Esophagus mucosa (tissue), 1 donor: ENCODE data around the gene HIGD1C. TPM values are rescaled to one million over a fixed set of nuclear protein-coding genes. Genes with fewer than 3 reads are reported as not detected.
"Not testable (repeated sequence)": the region's sequence is repeated elsewhere in the genome, so short reads cannot be mapped to it uniquely, and the experiment has no call there.

Source experiments
- ATAC-seq: fragments of 200-7000 bp; cut with Tn5 transposase; one replicate; pipeline ENCODE4 v1.9.1; 2020
- total RNA-seq: library from RNA; stranded (reverse); gene quantifications from one replicate; pipeline ENCODE4 v1.2.4, GENCODE V29; 2023
- donor health status: DM: yes; HTN: yes; CAD: no.

Gene HIGD1C
- total RNA-seq, 1 donor from 2014 or later, result not detected

DNA sequence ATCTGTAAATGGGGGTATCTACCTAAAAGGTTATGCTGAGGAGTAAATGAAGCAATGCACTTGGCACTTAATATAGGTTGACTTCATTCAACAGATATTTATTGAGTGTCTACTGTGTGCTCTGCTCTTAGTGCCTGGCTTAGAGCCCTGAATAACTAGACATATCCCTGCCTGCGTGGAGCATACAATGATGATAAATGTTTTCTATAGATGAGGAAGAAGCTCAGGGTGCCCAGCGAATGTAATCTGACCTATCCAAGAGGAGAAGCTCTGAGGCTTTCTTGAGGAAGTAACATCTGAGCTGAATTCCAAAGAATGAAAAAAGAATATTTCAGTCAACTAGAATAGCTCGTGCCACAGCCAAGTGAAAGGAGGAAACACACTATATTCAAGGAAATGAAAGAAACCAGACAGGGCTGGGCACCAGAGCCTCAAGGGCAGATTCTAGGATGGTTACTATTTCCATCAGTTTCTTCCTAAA, 17.9 kb upstream of the HIGD1C start:
- ATAC-seq, result peak; percentile 49

- peak; percentile 61 for ATAC-seq
Measured at GRCh38 chr12:50934981-50935807, 17.1 kb upstream of the HIGD1C start.

GRCh38 chr12:50936821-50937530, 15.4 kb upstream of the HIGD1C start:
- ATAC-seq, result no peak

GRCh38 chr12:50937653-50938052, 14.7 kb upstream of the HIGD1C start:
- ATAC-seq, result no peak

DNA sequence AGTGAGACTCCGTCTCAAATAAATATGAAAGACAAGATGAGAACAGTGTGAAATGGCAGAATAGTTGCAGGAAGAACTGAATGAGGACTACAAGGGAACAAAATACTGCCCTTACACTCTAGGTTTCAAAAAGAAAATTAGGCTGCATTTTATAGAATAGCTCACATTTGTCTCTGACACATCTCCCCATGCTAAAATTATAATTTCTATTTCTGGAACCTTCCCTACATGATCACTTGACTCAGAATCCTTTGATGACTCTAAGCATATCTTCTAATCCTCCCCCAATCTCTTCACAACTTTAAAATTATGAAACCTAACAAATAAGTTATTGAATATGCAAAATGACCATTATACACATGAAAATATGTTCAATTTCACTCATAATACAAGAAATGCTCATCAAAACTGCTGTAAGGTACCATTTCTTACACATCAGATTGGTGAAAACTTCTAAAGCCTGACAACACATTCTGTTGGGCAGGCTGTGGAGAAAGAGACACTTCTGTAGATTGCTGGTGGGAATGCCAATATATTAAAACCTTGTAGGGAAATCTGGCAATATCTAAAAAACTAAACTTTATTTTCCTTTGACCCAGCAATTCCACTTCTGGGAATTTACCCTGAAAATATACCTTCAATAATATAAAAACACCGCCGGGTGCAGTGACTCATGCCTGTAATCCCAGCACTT, 4.3 kb upstream of the HIGD1C start:
- no peak for ATAC-seq

DNA sequence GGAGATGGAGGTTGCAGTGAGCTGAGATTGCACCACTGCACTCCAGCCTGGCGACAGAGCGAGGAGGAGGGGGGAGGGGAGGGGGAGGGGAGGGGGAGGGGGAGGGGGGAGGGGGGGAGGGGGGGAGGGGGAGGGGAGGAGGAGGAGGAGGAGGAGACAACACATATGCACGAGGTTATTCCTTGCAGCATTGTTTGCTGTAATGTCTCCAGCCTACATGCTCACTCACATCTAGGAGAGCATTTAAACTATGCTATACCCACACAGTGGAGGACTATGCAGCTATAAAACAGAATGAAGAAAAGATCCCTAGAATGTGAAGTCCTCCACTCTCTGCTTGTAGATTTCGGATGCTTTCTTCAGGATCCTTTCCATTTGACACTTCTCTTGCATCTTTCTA, 3.5 kb upstream of the HIGD1C start:
- ATAC-seq, result no peak

DNA sequence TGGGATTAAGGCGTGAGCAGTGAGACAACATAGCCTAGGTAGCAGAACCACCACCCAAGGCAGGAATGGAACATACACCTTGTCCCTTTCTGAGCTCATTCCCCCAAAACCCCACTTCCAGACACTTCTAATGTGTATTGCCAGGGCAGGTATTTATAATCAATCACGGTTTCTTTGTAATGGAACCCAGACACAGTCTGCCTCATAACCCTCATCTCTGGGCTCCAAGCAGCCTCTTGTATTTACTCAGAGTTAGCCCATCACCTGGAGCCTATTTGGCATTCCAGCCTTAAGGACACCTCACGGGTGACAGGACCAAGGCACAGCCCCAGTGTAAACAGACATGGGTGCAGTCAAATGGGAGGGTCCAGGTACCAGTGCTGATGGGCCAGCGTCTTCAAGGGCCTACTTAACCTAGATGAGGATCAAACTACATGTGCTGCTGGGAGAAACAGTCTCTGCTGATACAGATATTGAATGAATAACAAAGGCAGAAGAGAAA, 2.5 kb upstream of the HIGD1C start:
- no peak for ATAC-seq

DNA sequence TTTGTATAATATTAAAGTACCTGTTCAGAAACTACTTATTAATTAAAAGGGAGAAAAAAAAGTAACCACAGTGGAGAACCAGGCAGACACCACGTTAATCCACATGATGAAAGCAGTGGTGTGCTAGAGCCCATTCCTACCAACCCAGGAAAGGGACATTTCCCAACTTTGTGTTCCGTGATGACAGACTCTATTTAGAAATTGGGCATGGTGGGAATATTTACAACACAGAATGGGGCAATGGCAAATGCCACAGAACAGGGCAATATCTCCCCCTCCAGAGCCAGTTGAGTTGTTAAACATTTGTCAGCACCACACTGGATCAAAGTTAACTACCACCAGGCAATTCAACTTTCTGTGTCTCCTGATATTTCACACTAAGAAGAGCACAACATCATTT, 1.2 kb upstream of the HIGD1C start:
- no peak for ATAC-seq

DNA sequence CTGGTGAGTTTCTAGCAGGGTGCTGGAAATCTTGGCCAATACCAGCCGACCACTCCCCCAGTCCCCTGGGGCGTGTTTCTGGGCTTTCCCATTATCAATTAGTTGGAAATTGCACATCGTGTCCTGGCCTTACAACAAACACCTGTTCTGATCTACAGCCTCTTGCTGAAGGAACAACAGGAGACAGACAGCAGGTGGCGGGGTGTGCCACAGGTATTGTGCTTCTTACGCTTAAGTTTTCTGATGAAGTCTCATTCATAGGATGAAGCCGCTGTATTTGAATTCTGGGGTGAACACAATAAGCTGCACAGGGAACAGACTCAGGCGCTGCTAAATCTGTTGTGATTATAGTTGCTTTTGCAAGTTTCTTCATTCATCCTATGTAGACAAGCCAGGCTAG, 703 bp downstream of the HIGD1C start:
- ATAC-seq, result no peak

- not testable (repeated sequence) for ATAC-seq
Measured at GRCh38 chr12:50954789-50955188, 2.4 kb downstream of the HIGD1C start.

GRCh38 chr12:50955288-50955687, 2.9 kb downstream of the HIGD1C start:
- ATAC-seq, result no peak

GRCh38 chr12:50955697-50956096, 3.4 kb downstream of the HIGD1C start:
- ATAC-seq, result no peak

GRCh38 chr12:50960130-50960529, 7.8 kb downstream of the HIGD1C start:
- ATAC-seq, result no peak

DNA sequence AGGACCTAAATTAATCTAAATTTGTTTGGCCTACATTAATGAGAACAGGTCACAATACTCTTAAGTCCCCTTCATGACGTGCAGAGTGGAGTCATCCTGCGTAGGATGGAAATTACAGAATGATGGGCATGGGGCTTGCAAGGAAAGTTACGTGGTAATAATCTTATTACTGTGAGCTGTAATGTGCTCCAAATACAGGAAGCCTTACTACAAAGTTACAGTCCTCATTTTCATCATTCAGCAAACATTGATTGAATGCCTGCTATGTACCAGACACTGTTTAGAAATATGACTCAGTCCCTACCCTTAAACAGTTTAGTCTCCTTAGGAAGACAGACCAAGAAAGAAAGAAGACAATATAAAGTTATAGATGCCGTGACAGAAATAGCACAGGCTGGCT, 9.4 kb downstream of the HIGD1C start:
- ATAC-seq, result no peak

GRCh38 chr12:50964432-50964831, 12.1 kb downstream of the HIGD1C start:
- no peak for ATAC-seq

DNA sequence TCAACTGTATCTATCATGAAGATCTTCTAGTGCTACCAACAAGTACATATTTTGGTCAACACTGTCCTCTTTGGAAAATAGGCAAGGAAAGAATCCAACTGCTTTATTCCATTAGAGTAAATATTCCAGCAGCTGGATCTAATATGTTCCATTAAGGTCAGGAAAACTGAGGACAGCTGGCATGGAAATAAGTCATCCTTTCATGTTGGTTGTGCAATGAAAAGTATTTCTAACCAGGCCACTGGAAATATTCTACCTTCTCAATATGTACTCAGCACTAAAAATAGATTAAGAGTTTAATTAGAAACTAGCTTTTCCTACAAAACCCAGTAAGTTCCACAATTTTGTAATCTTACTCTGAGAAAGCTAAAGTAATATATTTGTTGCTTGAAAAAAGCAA, 19.6 kb downstream of the HIGD1C start:
- ATAC-seq, result no peak

DNA sequence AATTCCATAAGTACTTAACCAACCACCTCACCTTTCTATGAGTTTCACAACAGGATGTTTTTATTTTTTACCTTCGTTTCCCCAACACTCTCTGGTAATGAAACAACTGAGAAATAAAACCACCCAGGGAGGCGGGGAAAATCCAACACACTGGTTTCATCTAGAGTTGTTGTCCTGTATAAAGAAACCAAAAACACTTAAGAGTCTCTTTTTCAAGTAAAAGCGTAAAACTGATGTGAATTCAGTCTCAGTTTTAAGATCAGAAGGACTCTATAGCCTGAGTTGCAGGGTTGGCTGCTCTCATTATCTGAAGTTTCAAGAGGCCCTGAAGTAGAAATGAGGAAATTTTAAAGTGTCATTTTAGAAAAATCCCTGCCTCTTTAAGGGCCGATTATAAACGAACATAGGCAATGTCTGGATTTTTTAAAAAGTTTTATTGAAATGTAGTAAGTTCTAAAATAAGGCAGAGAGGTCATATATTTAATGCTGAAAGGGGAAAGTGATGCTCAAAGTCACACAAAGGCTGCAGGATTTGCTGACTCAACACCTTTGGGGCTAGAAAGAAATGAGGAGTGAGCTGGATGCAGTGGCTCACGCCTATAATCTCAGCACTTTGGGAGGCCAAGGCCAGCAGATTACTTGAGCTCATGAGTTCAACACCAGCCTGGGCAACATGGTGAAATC, 27.2 kb downstream of the HIGD1C start:
- no peak for ATAC-seq

DNA sequence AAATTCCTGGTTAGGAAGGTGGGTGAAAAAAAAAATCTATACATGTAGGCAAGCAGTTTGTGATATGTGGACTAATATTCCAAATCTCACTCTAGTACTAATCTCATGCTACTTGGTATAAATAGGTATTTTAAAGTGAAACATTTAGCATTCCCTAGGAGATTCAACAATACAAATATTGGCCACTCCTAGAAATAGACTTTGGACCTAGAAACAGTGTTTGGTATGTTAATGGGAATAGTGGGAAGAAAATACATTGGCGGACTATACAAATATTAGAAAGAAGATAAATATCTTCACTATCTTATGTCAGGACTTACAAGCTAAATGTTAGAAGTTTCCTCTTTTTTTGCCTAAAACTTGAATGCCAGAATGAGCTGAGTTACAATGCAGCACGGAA, 28.2 kb downstream of the HIGD1C start:
- no peak for ATAC-seq

- ATAC-seq, result no peak
Measured at GRCh38 chr12:50981319-50982239, 29.2 kb downstream of the HIGD1C start.

- ATAC-seq, result peak; percentile 94
Measured at GRCh38 chr12:50984586-50985298, 32.4 kb downstream of the HIGD1C start.

GRCh38 chr12:50985322-50985721, 33.0 kb downstream of the HIGD1C start:
- ATAC-seq, result peak; percentile 72
